GM12874 (cell line): Measurements from ENCODE around the gene CCP110.
A peak's percentile ranks its signal among the peaks of the same experiment; 100 is the strongest.

Experiments used
- CTCF ChIP-seq: IDR thresholded peaks from 2 replicates; pipeline ENCODE4 v1.5.1; 2011; ENCODE audit warnings: low read depth, mild to moderate bottlenecking, control low read depth, low read length, moderate library complexity; ENCODE audit not compliant: insufficient read depth

Gene CCP110

GRCh38 chr16:19532601-19533000 is 8.9 kb downstream of the CCP110 start:
- no peak for TF ChIP-seq CTCF

- TF ChIP-seq CTCF: no peak
Measured at GRCh38 chr16:19540241-19540970, 16.7 kb downstream of the CCP110 start.

- TF ChIP-seq CTCF: no peak
Measured at GRCh38 chr16:19542138-19542821, 18.5 kb downstream of the CCP110 start.

GRCh38 chr16:19548144-19548543 is 24.4 kb downstream of the CCP110 start:
- TF ChIP-seq CTCF: no peak

- no peak for TF ChIP-seq CTCF
Measured at GRCh38 chr16:19549673-19550072, 25.9 kb downstream of the CCP110 start.

GRCh38 chr16:19555186-19555937 is 31.6 kb downstream of the CCP110 start, which contains the start of gene VPS35L:
Gene VPS35L (plus strand): TSS chr16:19555703. CDS start chr16:19555730, 27 bp downstream.
- peak; percentile 88 for TF ChIP-seq CTCF

GRCh38 chr16:19555938-19556771 is 32.4 kb downstream of the CCP110 start:
- no peak for TF ChIP-seq CTCF
